Breast epithelium (tissue), 4 donors: Measurements from ENCODE around the gene DIS3L. TPM values are rescaled to one million over a fixed set of nuclear protein-coding genes. Genes with fewer than 3 reads are reported as not detected.
"Not testable (repeated sequence)": the region's sequence is repeated elsewhere in the genome, so short reads cannot be mapped to it uniquely, and the experiment has no call there.

Source experiments
- DNase-seq, 2 donors: peaks; one replicate each; pipeline ENCODE4 v3.0.0-alpha.2; 2019; ENCODE audit warnings: low spot score in 2 of 2
- H3K27ac ChIP-seq, 2 donors: fragments of 200-600 bp; sonication (generic) in 1 of 2; one replicate each; pipeline ENCODE4 v1.5.1; 2016 to 2019; ENCODE audit warnings: mild to moderate bottlenecking in 1 of 2
- H3K27me3 ChIP-seq, 2 donors: fragments of 200-600 bp; sonication (generic) in 1 of 2; one replicate each; pipeline versions ENCODE4 v1.5.1 to v1.6.0; 2017 to 2019; ENCODE audit warnings: control low read depth in 1 of 2, mild to moderate bottlenecking in 1 of 2
- H3K36me3 ChIP-seq: fragments of 200-600 bp; one replicate; pipeline ENCODE4 v1.5.1; 2019
- H3K4me1 ChIP-seq, 2 donors: fragments of 200-600 bp; sonication (generic); one replicate each; pipeline ENCODE4 v1.5.1; 2016 to 2019; ENCODE audit warnings: control low read depth in 1 of 2
- H3K4me3 ChIP-seq, 3 donors: fragments of 200-600 bp; sonication (generic); 1 replicate in 2 of 3; 2 replicates in 1 of 3; pipeline ENCODE4 v1.5.1; 2016 to 2019; ENCODE audit warnings: mild to moderate bottlenecking in 3 of 3, moderate library complexity in 2 of 3
- H3K9me3 ChIP-seq, 2 donors: fragments of 200-600 bp; sonication (generic) in 1 of 2; one replicate each; pipeline ENCODE4 v1.5.1; 2016 to 2019; ENCODE audit warnings: control low read depth in 1 of 2
- CTCF ChIP-seq, 3 donors: fragments of 450-650 bp; IDR thresholded peaks; one replicate each; pipeline ENCODE4 v1.5.1; 2016 to 2017; ENCODE audit warnings: antibody characterized with exemption in 3 of 3, mild to moderate bottlenecking in 3 of 3, moderate library complexity in 3 of 3
- POLR2A ChIP-seq: fragments of 450-650 bp; IDR thresholded peaks from one replicate; pipeline ENCODE4 v1.6.1; 2016; ENCODE audit warnings: antibody characterized with exemption, mild to moderate bottlenecking, moderate library complexity
- POLR2AphosphoS5 ChIP-seq, 3 donors: sonication (generic); formaldehyde crosslinking; IDR thresholded peaks; one replicate each; pipeline ENCODE4 v1.6.1; 2017; ENCODE audit warnings: antibody characterized with exemption in 3 of 3
- intact Hi-C: fragments of 100-400 bp; cut with DNase I; formaldehyde crosslinking; loops from one replicate; pipeline ENCODE4 v1.15.1; 2023; ENCODE audit warnings: low total_unique reads
- total RNA-seq, 3 donors: library from RNA; depleted of rRNA; stranded (reverse); fragments of >200 nt; gene quantifications; one replicate each; pipeline ENCODE4 v1.1.0, GENCODE V29; 2016

DIS3L gene
- 10 to 100 TPM; 37.0 to 46.4 (median 43.2) TPM for total RNA-seq

- TF ChIP-seq POLR2A (no peak), CTCF (IDR thresholded peaks at IDR 0.05) (no peak), POLR2AphosphoS5 (IDR thresholded peaks at IDR 0.05) (no peak)
- H3K4me3 ChIP-seq = peak within 1 kb of the TSS; percentile 65 to 91 (median 76)
- no peaks in the 10 kb centered on the region for H3K36me3 ChIP-seq
- DNase-seq = no peak
- H3K27me3 ChIP-seq = no peaks in the 10 kb centered on the region
- H3K27ac ChIP-seq = peak within 1 kb of the TSS; percentile 90 to 94
- H3K9me3 ChIP-seq = no peaks in the 10 kb centered on the region
- H3K4me1 ChIP-seq = peaks cover 0 to 7% of the 10 kb centered on the region in 2 donors
- intact Hi-C loops = no loop called here
These were observed at the start of gene DIS3L for GRCh38 chr15:66293419-66294156. Gene DIS3L, plus strand, starts transcription at chr15:66293568. Its CDS starts 29 bp downstream, at chr15:66293597.

- intact Hi-C loops, H3K9me3 ChIP-seq, H3K36me3 ChIP-seq, H3K27ac ChIP-seq, H3K27me3 ChIP-seq, DNase-seq, H3K4me3 ChIP-seq, H3K4me1 ChIP-seq: not testable (repeated sequence)
These were observed 47.5 kb upstream of the DIS3L start for GRCh38 chr15:66245832-66246231.

- Histone ChIP-seq H3K36me3 (no peaks in the 10 kb centered on the region), H3K27ac (no peak overlapping the region), H3K4me1 (no peaks in the 10 kb centered on the region), H3K9me3 (no peaks in the 10 kb centered on the region), H3K4me3 (no peak overlapping the region), H3K27me3 (peaks cover 0 to 8% of the 10 kb centered on the region in 2 donors)
- DNase-seq = no peak
- TF ChIP-seq POLR2A = no peak
- TF ChIP-seq CTCF (IDR thresholded peaks at IDR 0.05) = no peak
- no peak for TF ChIP-seq POLR2AphosphoS5 (IDR thresholded peaks at IDR 0.05)
- intact Hi-C loops = no loop called here
These were observed 46.4 kb upstream of the DIS3L start for GRCh38 chr15:66246937-66247336.

GRCh38 chr15:66249605-66250174 lies 43.7 kb upstream of the DIS3L start:
- peaks cover 4 to 9% of the 10 kb centered on the region in 2 donors for H3K4me1 ChIP-seq
- no peak overlapping the region for H3K27ac ChIP-seq
- no peaks in the 10 kb centered on the region for H3K9me3 ChIP-seq
- DNase-seq = no peak
- TF ChIP-seq CTCF (IDR thresholded peaks at IDR 0.05) (no peak), POLR2AphosphoS5 (IDR thresholded peaks at IDR 0.05) (no peak), POLR2A (no peak)
- no peaks in the 10 kb centered on the region for H3K36me3 ChIP-seq
- no peak overlapping the region for H3K4me3 ChIP-seq
- peaks cover 5 to 29% of the 10 kb centered on the region in 2 donors for H3K27me3 ChIP-seq
- intact Hi-C loops = no loop called here

GRCh38 chr15:66251065-66251789 lies 42.1 kb upstream of the DIS3L start:
- H3K36me3 ChIP-seq = no peaks in the 10 kb centered on the region
- peaks cover 4 to 9% of the 10 kb centered on the region in 2 donors for H3K4me1 ChIP-seq
- H3K27me3 ChIP-seq = peaks cover 5 to 45% of the 10 kb centered on the region in 2 donors
- H3K27ac ChIP-seq = no peak overlapping the region
- no peaks in the 10 kb centered on the region for H3K9me3 ChIP-seq
- TF ChIP-seq POLR2A (no peak), CTCF (IDR thresholded peaks at IDR 0.05) (no peak), POLR2AphosphoS5 (IDR thresholded peaks at IDR 0.05) (no peak)
- no peak overlapping the region for H3K4me3 ChIP-seq
- no peak for DNase-seq
- intact Hi-C loops = no loop called here
